Stimulated activated CD4-positive, alpha-beta T cell treated with anti-CD3 and anti-CD28 coated beads, Interleukin-4, amount 100 ng/mL, for 4 hours (primary cell): Measurements from ENCODE around the gene PKHD1.

Experiments used
- DNase-seq, 2 experiments: peaks; one replicate each; pipeline ENCODE4 v3.0.0-alpha.2; 2020

Gene PKHD1

DNA sequence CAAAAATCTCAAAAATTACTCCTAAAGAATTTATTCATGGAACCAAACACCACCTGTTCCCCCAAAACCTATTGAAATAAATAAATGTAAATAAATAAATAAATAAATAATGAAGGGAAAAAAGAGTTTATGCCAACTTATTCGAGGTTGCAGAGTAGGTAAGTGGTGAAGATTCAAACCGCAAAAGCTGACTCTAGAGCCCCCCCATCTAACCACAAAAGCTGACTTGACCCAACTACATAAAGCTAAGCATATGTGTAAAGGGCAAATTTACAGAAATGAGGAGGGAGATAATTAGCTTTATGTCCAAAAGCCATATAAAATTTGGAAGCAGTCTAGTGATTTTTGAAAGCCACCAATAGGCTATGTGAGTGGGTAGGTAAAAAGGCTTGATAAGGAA is 486.9 kb downstream of the PKHD1 start:
- DNase-seq: no peak

DNA sequence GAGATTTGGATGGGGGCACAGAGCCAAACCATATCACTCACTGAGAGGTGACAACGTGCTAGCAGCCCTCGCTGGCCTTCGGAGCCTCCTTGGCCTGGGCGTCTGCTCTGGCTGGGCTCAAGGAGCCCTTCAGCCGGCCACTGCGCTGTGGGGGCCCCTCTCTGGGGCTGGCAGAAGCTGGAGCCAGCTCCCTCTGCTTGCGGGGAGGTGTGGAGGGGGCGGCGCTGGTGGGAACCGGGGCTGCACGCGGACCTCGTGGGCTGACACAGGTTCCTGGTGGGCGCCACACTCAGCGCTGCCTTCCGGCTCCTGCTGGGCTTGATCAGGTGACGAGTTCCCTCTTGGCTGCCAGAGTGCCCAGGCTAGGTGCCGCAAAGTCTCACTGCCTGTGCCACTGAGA is 489.2 kb downstream of the PKHD1 start:
- no peak for DNase-seq

DNA sequence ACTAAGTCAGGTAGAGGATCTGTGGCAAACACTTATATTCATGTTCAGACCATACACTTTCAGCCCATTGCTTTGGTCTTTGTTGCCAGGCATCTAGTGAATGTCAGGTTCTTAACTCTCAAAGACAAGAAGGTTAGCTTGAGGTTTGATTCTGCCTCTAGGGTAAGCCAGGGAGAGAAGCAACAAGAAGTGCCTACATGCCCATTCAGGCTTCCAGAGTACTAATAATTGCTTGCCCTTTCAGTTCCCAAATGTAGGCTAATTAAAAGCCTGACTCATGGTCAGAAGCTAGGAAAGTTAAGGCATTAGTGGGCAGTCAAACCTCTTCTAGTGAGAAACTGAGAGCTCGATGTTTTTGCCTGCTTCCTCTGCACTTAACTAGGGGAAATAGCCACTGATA is 492.4 kb downstream of the PKHD1 start:
- DNase-seq: no peak

DNA sequence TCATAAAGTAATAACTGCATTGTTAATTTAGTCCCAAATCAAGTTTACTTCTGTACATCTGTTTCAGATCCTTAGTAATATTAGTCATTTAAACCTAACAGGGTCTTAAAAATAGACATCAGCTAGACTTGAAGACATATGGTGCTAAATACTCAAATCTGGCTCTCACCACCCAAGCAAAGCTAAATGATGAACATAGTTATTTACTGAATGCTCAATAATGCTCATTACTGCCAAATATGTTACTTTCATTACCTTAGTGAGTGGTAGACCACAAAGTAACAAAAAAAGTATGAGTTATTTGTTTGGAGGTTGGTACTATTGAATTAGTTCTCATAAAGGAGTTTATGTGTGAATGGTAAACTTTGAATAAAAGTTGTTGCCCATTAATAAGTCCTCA is 502.1 kb downstream of the PKHD1 start:
- no peak for DNase-seq

DNA sequence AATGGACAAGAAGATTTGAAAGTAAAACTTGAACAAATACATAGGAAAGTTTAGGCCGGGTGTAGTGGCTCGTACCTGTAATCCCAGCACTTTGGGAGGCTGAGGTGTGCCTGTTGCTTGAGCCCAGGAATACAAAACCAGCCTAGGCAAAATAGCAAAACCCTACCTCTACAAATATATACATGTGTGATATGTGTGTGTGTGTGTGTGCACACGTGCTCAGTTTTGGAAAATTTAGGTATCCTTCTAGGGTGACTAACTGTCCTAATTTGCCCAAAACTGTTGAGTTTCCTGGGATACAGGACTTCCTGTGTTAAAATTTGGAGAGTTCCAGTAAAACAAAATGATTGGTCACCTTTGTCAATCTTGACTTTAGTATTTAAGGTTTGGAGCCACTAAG is 503.2 kb downstream of the PKHD1 start:
- DNase-seq: no peak

DNA sequence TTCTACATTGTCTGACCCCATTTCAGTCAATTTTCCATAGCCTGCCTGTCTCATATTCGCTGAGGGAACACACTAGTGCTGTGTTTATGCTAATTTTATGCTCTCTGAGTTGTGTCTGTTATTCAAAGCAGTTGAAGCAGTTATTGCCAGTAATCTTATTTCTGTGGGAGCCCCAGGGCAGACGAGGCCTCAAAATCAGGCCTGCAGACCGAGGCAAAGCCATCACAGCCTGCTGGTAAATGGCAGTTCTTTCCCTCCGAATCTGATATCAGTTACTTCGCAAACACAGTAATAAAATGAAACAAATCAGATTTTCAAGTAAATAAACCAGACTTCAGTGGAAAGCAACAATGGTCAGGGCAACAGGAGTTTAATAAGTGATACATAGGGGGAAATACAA is 508.4 kb downstream of the PKHD1 start:
- DNase-seq: no peak

DNA sequence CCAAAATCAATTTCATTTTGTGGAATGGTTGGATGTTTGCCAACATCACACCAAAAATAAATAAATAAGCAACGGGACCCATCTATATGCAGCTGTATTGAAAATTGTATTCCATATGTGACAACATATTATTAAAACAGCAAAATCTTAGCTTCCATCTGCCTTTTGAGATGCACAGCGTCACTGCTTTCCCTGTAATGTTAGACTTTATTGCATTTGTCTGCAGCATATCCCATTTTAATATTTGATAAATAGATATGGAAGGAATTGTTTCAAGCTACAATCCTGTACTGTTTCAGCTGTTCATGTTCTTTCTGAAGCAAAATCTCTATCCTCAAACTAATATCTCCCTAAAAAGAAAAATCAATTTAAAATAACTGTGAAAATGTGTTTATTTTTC is 509.1 kb downstream of the PKHD1 start:
- no peak for DNase-seq

DNA sequence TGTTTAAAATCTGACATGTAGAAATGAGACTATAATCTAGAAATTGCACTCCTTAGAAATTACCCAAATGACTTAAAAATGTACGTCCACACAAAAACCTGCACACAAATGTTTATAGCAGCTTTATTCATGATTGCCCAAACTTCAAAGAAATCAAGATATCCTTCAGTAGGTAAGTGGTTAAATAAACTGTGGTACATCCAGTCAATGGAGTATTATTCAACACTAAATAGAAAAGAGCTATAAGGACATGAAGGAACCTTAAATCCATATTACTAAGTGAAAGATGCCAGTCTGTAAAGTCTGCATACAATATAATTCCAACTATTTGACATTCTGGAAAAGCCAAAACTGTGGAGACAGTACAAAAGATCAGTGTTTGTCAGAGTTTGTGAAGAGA is 513.4 kb downstream of the PKHD1 start:
- DNase-seq: no peak

DNA sequence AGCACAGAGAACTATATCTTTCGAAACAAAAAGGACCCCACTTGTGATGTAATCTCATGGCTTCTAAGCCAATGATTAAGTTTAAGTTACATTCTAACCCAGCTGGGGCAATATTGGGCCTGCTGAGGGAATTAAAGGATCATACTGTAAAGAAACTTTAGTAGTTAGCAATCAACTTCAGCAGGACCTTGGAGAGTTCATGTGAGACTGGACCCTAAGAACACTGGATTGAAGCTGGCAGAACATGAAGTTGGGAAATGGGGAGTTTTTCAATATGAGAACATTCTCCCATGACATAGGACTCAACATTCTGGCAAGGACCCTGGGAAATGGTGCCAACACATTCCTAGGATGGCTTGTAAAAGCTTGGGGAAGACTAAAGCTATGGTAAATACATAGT is 516.2 kb downstream of the PKHD1 start:
- DNase-seq: no peak

DNA sequence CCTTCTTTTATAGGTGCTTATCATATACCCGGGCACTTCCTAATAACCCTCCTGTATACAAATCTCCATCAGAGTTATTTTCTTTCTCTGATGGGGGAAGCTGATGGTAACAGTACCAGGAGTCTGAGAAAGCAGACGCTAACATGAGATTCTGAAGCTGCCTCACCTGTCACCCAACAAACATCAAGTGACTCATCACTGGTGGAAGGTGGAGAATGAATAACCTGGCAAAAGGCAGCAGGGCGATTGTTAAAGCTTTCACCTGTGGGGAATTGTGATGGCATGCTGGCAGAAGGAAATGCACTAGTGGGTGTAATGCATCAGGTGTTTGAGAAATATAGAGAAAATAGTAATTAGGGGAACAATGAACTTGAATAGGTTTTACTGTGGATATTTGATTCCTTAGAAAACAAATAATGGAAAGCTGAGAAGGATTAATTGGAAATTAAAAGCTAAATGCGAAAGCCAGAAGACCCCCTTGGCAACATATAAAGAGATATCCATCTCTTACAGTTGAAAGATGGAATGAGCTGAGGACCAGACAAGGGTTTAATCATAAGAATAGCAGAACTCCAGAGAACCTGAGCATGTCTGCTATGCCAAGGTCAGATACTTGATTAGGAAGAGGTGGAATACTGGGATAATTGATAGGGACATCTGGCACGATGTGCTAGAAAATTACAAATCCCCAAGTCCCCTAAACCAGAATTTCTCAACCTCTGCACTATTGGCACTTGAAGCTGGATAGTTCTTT is 517.1 kb downstream of the PKHD1 start:
- DNase-seq: no peak

DNA sequence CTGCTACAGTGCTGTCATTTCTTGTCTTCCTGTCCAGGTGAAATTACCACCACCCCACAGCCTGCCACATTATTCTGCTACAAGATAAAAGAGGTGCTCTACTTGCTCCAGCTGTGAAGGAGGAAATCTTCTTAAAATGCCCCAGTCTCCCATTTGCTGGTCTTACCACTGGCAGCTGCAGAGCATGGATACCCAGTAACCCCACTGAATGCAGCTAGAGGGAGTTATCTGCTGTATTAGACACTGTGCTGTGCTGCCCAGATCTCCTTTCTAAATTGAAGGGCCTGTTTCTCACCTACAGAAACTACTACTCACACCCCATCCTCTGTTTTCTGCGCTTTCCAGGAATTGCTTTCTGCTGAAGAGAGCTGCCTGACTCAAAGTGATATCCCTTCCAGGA is 517.8 kb downstream of the PKHD1 start:
- DNase-seq: no peak

DNA sequence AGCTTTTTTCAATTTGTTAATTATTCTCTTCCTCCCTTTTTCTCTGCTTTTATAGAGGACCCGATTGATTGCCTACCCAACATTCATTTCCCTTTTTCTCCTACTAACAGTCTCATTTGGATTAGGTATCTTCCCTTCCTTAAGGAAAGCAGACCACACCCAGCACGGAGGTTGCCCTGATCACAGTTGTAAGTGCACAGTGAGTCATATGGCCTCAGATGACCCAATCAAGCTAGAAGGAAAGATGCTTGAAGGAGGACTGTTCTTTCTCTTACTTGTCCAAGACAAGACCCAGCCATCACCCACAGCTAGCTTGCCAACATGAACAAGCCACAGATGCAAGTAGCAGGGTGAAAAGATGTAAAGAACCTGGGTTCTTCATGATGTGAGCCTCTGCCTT is 518.6 kb downstream of the PKHD1 start:
- no peak for DNase-seq

DNA sequence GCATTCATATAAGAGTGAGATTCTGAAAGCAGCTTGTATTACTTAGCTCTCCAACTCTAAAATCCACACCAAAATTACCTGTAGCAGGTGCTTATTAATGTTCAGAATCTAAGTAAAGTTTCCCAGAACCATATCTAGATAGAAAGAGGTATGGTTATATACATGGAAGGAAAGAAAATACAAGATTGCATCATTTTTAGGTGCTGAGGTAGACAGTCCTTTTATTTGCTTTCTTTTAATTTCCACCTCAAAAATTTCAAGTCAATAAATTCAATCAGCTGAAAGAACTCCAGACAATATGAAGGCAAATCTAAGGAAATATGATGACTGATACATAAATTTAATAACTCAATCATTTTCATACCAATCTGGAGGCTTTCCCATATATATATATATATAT is 521.9 kb downstream of the PKHD1 start:
- no peak for DNase-seq
